GM10847 (cell line): ENCODE measurements around the gene MXD3.

Source experiments
- POLR2A ChIP-seq: IDR thresholded peaks from 2 replicates; pipeline ENCODE4 v1.6.1; 2011; ENCODE audit not compliant: insufficient read length; ENCODE audit errors: extremely low read depth

MXD3 gene

DNA sequence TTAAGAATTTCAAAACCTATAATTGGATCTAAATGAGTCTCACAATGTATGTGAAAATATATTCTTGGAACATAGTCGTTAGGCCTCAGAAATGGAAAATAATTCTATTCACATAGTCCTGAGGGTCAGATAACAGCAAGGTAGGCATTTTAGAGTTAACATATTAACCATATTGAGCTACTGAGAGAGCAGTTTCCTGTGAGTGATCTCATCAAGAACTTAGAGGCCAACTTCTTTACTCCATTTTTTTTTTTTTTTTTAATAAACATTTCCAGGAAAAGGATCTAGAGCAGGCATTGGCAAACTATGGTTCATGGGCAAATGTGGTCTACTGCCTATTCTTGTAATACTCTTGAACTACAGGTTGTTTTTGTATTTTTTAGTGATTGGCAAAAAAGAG lies 34.8 kb downstream of the MXD3 start:
- TF ChIP-seq POLR2A: no peak

GRCh38 chr5:177275883-177276282 lies 35.8 kb downstream of the MXD3 start:
- no peak for TF ChIP-seq POLR2A

DNA sequence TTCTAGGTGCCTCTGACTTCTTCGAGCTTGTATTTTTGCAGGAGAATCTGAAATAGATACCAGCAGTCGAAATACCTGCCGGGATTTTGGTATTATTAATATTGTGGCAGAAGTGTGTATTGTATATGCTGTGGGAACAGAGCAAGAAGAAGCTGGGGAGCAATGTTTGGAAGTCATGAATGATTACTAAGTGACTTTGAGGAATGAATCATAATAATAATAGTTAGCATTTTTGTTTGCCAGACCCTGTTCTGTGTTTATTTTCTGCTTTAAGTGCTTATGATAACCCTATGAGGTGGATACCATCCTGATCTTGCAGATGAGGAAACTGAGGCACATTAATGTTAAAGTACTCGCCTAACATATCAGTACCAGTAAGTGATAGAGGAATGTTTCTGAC lies 40.6 kb downstream of the MXD3 start:
- TF ChIP-seq POLR2A: no peak

DNA sequence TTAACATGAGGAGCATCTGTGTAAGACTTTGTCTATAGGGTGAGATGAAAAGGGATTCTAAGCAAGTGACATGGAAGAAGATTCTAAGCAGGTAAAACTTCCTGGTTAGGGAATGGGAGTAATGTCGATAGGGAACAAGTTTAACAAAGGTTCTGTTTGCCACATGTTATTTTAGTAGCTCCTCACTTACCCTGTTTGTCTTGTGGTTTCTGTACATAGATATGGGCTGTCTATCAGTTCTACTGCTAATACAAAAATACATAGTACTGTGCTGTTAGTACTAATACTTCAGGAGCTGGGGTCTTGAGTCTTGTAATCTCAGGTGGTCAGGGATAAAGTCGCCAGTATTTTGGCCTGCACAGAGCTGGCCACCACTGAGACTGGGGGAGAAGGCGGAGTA lies 41.0 kb downstream of the MXD3 start:
- no peak for TF ChIP-seq POLR2A

DNA sequence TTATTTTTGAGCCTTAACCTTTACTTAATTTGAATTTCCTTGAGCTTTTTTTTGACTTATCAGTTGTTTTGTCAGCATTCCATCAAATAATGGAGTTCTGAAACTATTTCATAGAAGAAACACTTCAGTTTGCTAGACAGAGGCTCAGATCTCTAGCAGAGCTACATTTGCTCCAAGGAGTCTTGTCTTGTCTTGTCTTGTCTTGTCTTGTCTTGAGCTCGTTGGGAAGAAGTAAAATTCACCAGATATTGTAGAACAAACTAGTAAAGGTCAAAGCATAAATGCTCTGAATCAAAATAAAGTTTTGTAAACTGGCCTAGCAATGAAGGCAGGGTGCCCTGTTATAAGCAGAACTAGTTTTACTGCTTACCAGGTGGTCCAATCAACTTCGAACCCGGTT lies 41.7 kb downstream of the MXD3 start:
- no peak for TF ChIP-seq POLR2A

DNA sequence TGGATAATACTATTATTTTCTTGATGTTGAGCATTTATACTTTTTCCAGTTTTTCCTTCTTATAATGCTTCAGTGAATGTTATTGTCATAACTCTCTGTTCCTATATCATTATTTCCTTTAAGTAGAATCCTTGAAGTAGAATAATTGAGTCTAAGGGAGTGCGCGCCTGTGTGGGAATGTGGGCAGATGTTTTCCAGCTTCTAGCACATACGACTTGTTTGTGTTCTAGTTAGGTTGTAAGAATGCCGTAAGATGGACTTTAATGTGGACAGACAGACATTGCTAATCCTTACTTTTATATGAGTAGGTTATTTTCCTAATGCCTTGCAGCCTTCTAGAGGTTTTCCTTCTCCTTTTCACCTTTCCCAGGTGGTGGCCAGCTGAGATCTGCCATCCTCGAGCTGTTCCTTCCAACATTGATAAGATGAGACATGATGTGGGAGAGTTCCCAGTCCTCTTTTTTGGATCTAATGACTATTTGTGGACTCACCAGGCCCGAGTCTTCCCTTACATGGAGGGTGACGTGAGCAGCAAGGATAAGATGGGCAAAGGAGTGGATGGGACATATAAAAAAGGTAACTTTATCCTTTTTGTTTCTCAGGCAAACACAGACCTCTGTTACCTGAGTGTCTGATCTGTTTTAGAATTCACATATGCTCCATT lies 42.3 kb downstream of the MXD3 start:
- TF ChIP-seq POLR2A: no peak

DNA sequence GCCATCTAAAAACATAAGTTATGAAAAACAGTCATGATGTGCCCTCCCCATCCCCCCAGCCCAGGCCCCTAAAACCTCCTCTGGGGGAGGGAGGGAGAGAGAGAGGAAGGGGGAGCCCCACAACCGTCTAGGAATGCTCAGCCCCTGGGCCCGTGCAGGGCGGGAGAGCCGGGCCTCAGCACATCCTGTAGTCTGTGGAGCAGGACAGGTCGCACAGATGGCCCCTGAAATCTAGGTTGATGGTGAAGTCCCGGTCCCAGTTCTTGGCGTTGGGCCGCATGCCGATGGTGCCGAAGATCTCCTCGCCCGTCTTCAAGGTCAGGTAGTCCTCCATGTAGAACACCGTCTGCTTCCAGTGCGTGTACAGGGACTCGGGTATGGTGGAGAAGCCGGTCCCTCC lies 46.3 kb downstream of the MXD3 start:
- no peak for TF ChIP-seq POLR2A

- TF ChIP-seq POLR2A: no peak
These were observed 47.5 kb downstream of the MXD3 start for GRCh38 chr5:177264178-177264577.

DNA sequence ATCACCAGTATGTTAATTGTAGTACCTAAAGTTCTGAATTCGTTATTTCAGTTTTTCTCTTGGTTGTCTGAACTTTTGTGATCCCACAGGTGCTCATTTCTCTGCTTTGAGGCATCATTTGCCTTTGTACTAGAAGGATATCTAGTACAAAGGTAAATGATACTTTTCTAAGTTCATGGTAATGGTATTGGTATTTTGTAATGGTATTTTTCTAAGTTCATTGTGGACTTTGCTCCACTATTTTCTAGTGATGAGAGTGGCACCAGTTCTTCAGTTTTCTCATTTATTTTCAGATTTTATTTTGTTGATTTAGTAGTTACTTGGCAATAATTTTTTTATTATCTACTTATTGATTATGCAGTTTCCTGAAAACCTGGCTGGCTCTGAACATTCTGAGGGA lies 50.2 kb downstream of the MXD3 start:
- no peak for TF ChIP-seq POLR2A

DNA sequence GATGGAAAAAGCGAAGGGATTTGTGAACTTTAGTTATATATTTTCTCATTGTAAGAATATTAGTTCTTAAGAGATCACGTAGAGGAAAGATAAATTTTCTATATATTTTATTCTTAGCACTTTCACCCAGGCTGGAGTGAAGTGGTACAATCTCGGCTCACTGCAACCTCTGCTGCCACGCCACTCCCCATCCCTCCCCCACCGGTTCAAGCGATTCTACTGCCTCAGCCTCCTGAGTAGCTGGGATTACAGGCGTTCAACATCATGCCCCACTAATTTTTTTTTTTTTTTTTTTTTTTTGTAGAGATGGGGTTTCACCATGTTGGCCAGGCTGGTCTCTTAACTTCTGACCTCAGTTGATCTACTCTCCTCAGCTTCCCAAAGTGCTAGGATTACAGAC lies 50.7 kb downstream of the MXD3 start:
- no peak for TF ChIP-seq POLR2A
